Measurements from ENCODE around the gene TPP1. TPM values are rescaled to one million over a fixed set of nuclear protein-coding genes. Genes with fewer than 3 reads are reported as not detected.
A peak's percentile ranks its signal among the peaks of the same experiment; 100 is the strongest.

Gene TPP1
- total RNA-seq, 3 donors from 2014 or later, result 25.4 to 35.6 (median 27.3) TPM

DNA sequence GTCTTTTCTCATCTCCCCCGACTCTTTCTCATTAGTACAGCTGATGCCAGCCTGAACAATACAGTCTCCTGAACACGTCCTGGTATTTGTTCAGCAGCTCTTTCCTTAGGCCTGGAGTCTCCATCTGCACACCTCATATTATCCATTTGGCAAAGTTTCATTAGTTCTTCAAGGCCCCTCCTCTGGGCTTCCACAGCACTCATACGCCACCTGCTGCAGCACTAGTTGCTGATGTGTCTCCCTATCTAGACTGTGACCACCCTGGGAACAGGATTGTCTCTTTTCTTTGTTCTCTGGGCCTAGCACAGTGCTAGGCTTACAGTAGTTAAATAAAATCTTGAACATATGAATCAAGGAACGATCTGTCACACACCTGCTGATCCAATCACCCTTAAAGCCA, 19.2 kb upstream of the TPP1 start:
- H3K4me1 Mint-ChIP-seq (ENCODE audit: low read depth), result no peaks in the 10 kb centered on the region
- DNase-seq (no peak), ATAC-seq (no peak)
- H3K36me3 Mint-ChIP-seq (ENCODE audit: insufficient read depth), result no peaks in the 10 kb centered on the region
- no peak overlapping the region for H3K4me3 Mint-ChIP-seq
- no peaks in the 10 kb centered on the region for H3K27me3 Mint-ChIP-seq (ENCODE audit: low read depth)
- H3K9me3 Mint-ChIP-seq, result no peaks in the 10 kb centered on the region

GRCh38 chr11:6637871-6638270, 18.6 kb upstream of the TPP1 start:
- Mint-ChIP-seq H3K27me3 (ENCODE audit: low read depth) (no peaks in the 10 kb centered on the region), H3K4me3 (no peak overlapping the region), H3K4me1 (ENCODE audit: low read depth) (no peaks in the 10 kb centered on the region), H3K36me3 (ENCODE audit: insufficient read depth) (no peaks in the 10 kb centered on the region), H3K9me3 (no peaks in the 10 kb centered on the region)
- ATAC-seq (no peak), DNase-seq (no peak)

DNA sequence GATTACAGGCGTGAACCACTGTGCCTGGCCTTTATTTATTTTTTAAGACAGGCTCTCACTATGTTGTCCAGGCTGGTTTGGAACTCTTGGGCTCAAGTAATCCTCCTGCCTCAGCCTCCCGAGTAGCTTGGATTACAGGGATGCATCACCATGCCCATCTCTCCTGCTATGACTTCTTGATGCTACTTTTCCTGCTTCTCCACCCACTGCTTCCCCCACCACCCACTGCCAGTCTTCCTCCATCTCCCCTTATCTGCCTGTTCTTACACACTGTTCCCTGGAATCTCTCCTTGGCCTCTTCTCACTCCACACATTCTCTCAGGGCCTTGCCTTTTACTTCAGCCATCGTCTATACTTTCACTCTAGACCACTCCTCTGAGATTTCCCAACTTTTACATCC, 17.3 kb upstream of the TPP1 start:
- no peaks in the 10 kb centered on the region for H3K9me3 Mint-ChIP-seq
- ATAC-seq (no peak), DNase-seq (no peak)
- H3K4me3 Mint-ChIP-seq, result no peak overlapping the region
- H3K36me3 Mint-ChIP-seq (ENCODE audit: insufficient read depth), result no peaks in the 10 kb centered on the region
- H3K27me3 Mint-ChIP-seq (ENCODE audit: low read depth), result no peaks in the 10 kb centered on the region
- no peaks in the 10 kb centered on the region for H3K4me1 Mint-ChIP-seq (ENCODE audit: low read depth)

DNA sequence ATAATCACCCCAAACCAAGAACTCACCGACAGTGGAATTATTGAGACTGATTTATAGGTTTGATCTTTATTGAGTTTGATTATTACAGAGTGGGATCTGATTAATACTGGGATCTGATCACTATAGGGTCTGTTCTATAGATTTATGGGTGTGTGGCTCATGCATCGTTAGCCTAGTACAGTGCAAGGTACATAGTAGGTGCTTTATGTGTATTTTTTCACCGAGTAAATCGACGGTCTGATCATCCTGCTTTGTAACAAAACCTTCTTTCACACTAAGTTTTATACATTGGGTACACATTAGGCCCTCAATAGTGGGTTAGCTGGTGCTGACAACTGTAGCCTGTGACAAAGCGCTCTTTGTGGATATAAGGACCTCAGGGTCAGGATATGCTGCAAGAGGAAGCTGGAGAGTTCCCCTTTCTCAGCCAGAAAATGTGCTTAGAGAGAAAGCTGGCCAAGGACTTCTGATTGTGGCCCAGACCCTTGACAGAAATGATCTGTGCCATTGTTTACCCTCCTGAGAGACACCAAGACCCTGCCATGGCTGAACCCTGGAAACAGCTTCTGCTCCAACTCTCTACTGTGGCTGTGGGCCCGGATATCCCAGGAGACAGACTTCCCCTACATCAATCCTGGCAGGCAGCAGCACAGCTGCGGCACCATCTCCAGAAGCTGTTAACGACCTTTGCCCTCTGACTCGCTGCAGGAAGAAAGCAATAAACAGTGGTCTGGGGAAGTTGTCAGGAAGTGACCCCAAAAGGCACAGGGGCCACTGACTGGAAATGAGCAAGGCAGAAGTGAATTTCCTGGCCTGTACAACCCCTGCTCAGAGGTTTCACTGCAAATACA, 16.1 kb upstream of the TPP1 start:
- no peak for ATAC-seq

GRCh38 chr11:6634534-6634933, 15.3 kb upstream of the TPP1 start:
- ATAC-seq, result no peak
- Mint-ChIP-seq H3K4me3 (no peak overlapping the region), H3K9me3 (no peaks in the 10 kb centered on the region), H3K27me3 (ENCODE audit: low read depth) (no peaks in the 10 kb centered on the region), H3K4me1 (ENCODE audit: low read depth) (no peaks in the 10 kb centered on the region), H3K36me3 (ENCODE audit: insufficient read depth) (peaks cover 1% of the 10 kb centered on the region)
- DNase-seq, result no peak

More for the DNA sequence above, 16.1 kb upstream of the TPP1 start:
- H3K36me3 Mint-ChIP-seq (ENCODE audit: insufficient read depth), result peaks cover 1% of the 10 kb centered on the region
- no peak overlapping the region for H3K4me3 Mint-ChIP-seq
- DNase-seq, result no peak
- no peaks in the 10 kb centered on the region for H3K27me3 Mint-ChIP-seq (ENCODE audit: low read depth)
- H3K4me1 Mint-ChIP-seq (ENCODE audit: low read depth), result no peaks in the 10 kb centered on the region
- no peaks in the 10 kb centered on the region for H3K9me3 Mint-ChIP-seq

DNA sequence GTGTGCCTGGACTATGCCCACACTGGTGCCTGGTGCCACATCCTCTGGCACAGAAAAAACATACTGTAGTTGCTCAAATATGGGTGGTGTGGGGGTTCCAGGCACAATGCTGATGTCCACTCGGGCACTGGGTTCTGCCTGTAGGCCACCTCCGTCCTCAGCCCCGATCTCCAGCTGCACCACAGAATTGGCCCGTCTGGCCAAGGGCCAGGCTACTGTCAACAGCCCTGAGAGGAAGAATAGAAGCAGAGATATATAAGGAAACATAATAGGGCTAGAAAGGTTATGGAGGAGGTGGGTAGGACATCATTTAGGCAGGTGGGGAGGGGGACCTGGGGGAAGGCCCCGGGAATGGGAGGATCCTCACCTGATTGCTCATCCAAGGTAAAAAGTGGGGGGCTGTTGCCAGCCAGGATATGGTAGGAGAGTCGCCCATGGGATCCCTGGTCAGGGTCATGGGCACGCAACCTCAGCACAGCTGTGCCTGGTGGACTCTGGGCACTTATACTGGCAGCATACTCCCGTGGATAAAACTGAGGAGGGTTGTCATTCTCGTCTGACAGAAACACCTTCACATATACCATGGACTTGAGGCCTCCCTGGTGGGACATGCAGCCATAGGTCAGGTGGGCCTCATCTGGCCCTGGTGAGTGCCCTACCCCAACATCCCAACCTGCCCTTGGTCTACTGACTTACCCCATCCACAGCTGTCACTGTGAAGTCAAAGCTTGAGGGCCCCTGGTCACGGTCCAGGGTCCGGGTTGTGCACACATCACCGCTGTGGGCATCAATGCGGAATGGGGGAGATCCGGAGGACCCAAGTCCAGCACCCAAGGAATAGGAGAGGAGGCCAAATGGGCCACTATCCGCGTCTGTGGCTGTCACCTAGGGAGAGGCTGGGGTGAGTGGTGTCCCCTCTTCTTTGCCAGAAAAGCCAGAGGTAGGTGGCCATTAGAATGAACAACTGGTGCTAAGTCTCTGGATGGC, 14.5 kb upstream of the TPP1 start:
- Mint-ChIP-seq H3K4me1 (ENCODE audit: low read depth) (no peaks in the 10 kb centered on the region), H3K9me3 (no peaks in the 10 kb centered on the region), H3K27me3 (ENCODE audit: low read depth) (no peaks in the 10 kb centered on the region), H3K4me3 (no peak overlapping the region), H3K36me3 (ENCODE audit: insufficient read depth) (peaks cover 1% of the 10 kb centered on the region)
- ATAC-seq (no peak), DNase-seq (no peak)

DNA sequence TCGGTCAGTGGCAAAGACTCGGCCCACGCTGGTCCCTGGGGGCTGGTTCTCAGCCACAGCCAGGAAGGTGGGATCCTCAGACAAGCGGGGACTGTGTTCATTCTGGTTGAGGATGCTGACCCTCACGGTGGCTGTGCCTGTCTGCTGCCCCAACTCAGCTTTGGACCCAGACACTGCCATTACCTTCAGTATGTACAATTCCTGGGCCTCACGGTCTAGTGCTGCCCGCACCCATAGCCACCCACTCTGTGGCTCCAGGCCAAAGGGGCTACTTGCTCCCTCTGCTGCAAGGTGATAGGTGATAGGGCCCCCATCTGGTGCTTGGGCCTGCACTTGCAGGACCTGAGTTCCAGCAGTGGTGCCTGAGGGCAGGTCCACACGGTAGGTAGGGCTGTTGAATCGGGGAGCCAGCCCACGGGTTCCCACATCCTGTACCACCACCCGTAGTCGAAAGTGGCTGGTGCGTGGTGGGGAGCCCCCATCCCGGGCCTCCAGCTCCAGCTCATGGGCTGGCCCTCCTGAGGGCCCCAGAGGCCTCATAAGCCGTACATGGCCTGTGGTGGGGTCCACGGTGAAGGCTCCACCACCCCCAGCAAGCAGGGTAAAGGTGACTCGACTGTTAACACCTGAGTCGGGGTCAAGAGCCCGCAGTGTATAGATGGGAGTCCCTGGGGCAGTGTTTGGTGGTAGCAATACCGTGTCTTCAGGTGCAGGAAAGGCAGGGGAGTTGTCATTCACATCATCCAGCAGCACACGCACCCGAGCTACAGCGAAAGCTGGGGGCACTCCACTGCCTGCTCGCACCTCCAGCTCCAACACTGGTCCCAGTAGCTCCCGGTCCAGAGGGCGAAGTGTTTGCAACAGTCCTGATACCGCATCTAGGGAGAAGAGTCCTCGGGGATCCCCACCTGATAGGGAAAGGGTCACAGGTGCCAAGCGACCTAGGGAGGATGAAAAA, 13.2 kb upstream of the TPP1 start:
- ATAC-seq (no peak), DNase-seq (no peak)
- no peaks in the 10 kb centered on the region for H3K27me3 Mint-ChIP-seq (ENCODE audit: low read depth)
- H3K9me3 Mint-ChIP-seq, result no peaks in the 10 kb centered on the region
- peaks cover 1% of the 10 kb centered on the region for H3K36me3 Mint-ChIP-seq (ENCODE audit: insufficient read depth)
- peaks cover 10% of the 10 kb centered on the region for H3K4me1 Mint-ChIP-seq (ENCODE audit: low read depth)
- no peak overlapping the region for H3K4me3 Mint-ChIP-seq

GRCh38 chr11:6631361-6631890, 12.2 kb upstream of the TPP1 start:
- Mint-ChIP-seq H3K9me3 (no peaks in the 10 kb centered on the region), H3K36me3 (ENCODE audit: insufficient read depth) (peaks cover 1% of the 10 kb centered on the region), H3K27me3 (ENCODE audit: low read depth) (no peaks in the 10 kb centered on the region), H3K4me3 (no peak overlapping the region), H3K4me1 (ENCODE audit: low read depth) (peaks cover 20% of the 10 kb centered on the region)
- ATAC-seq (no peak), DNase-seq (no peak)

GRCh38 chr11:6630632-6631291, 11.5 kb upstream of the TPP1 start:
- no peaks in the 10 kb centered on the region for H3K9me3 Mint-ChIP-seq
- H3K4me1 Mint-ChIP-seq (ENCODE audit: low read depth), result peaks cover 21% of the 10 kb centered on the region
- DNase-seq, result no peak
- no peak overlapping the region for H3K4me3 Mint-ChIP-seq
- no peak for ATAC-seq
- H3K36me3 Mint-ChIP-seq (ENCODE audit: insufficient read depth), result peaks cover 1% of the 10 kb centered on the region
- no peaks in the 10 kb centered on the region for H3K27me3 Mint-ChIP-seq (ENCODE audit: low read depth)

GRCh38 chr11:6629892-6630631, 10.8 kb upstream of the TPP1 start:
- H3K9me3 Mint-ChIP-seq, result no peaks in the 10 kb centered on the region
- peaks cover 1% of the 10 kb centered on the region for H3K36me3 Mint-ChIP-seq (ENCODE audit: insufficient read depth)
- no peak overlapping the region for H3K4me3 Mint-ChIP-seq
- peaks cover 21% of the 10 kb centered on the region for H3K4me1 Mint-ChIP-seq (ENCODE audit: low read depth)
- no peak for DNase-seq
- H3K27me3 Mint-ChIP-seq (ENCODE audit: low read depth), result no peaks in the 10 kb centered on the region
- no peak for ATAC-seq

GRCh38 chr11:6629573-6629891, 10.3 kb upstream of the TPP1 start:
- Mint-ChIP-seq H3K4me3 (no peak overlapping the region), H3K9me3 (no peaks in the 10 kb centered on the region), H3K4me1 (ENCODE audit: low read depth) (peaks cover 21% of the 10 kb centered on the region), H3K27me3 (ENCODE audit: low read depth) (no peaks in the 10 kb centered on the region), H3K36me3 (ENCODE audit: insufficient read depth) (peaks cover 2% of the 10 kb centered on the region)
- DNase-seq (no peak), ATAC-seq (no peak)

GRCh38 chr11:6628526-6628925, 9.3 kb upstream of the TPP1 start:
- Mint-ChIP-seq H3K36me3 (ENCODE audit: insufficient read depth) (peaks cover 5% of the 10 kb centered on the region), H3K27me3 (ENCODE audit: low read depth) (no peaks in the 10 kb centered on the region), H3K4me3 (no peak overlapping the region), H3K9me3 (no peaks in the 10 kb centered on the region), H3K4me1 (ENCODE audit: low read depth) (peaks cover 21% of the 10 kb centered on the region)
- DNase-seq, result no peak
- ATAC-seq, result no peak

DNA sequence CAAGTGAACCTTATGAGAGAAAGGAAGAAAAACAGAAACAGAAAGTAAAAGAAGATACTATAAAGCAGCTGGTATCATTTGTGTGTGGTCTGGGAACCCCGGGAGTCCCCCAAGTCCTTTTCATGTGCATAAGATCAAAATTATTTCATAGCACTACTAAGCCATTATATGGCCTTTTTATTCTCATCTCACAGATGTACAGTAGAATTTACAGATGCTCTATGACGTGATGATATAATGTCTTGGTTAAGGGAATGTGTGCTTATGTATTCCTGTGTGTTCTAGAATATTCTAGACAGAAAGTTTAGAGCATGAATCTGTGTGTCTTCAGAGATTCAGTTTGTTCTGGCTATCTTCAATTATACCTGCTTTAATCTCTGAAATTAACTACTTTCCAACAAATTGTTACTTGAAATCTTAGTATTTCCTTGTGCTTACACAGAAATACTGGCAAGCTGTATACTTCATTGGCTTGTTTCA, 8.6 kb upstream of the TPP1 start:
- H3K27me3 Mint-ChIP-seq (ENCODE audit: low read depth), result no peaks in the 10 kb centered on the region
- peaks cover 5% of the 10 kb centered on the region for H3K36me3 Mint-ChIP-seq (ENCODE audit: insufficient read depth)
- H3K4me1 Mint-ChIP-seq (ENCODE audit: low read depth), result peaks cover 21% of the 10 kb centered on the region
- H3K4me3 Mint-ChIP-seq, result no peak overlapping the region
- ATAC-seq (peak; percentile 78 to 89), DNase-seq (no peak)
- no peaks in the 10 kb centered on the region for H3K9me3 Mint-ChIP-seq
